GM12878 (cell line): Measurements from ENCODE around the gene CDCA7. TPM values are rescaled to one million over a fixed set of nuclear protein-coding genes. Genes with fewer than 3 reads are reported as not detected.
A peak's percentile ranks its signal among the peaks of the same experiment; 100 is the strongest.

Experiments
- CEBPB ChIP-seq, 2 experiments: fragments of 150-350 bp in 1 of 2; IDR thresholded peaks; 2 replicates each; pipeline ENCODE4 v1.6.1; 2012 to 2014; ENCODE audit warnings: low read depth in 2 of 2, low read length in 2 of 2, borderline replicate concordance in 1 of 2, inconsistent platforms in 1 of 2
- CHD2 ChIP-seq: IDR thresholded peaks from 2 replicates; pipeline ENCODE4 v1.6.1; 2011; ENCODE audit warnings: low read depth, low read length, improper control_type of control experiment, borderline replicate concordance
- FOXM1 ChIP-seq: IDR thresholded peaks from 2 replicates; pipeline ENCODE4 v1.6.1; 2012; ENCODE audit warnings: low read depth, mild to moderate bottlenecking, inconsistent platforms, low read length, moderate library complexity
- MTA3 ChIP-seq: IDR thresholded peaks from 2 replicates; pipeline ENCODE4 v1.6.1; 2012; ENCODE audit warnings: low read length, inconsistent platforms, borderline replicate concordance
- NBN ChIP-seq: fragments of 450-650 bp; IDR thresholded peaks from 2 replicates; pipeline ENCODE4 v1.6.1; 2016
- NFYA ChIP-seq: IDR thresholded peaks from 2 replicates; pipeline ENCODE4 v1.6.1; 2011; ENCODE audit warnings: low read depth, mild to moderate bottlenecking, low read length, improper control_type of control experiment, borderline replicate concordance
- POLR2AphosphoS2 ChIP-seq: IDR thresholded peaks from 2 replicates; pipeline ENCODE4 v1.6.1; 2011; ENCODE audit warnings: low read depth, mild to moderate bottlenecking, low read length, improper control_type of control experiment, moderate library complexity
- SREBF2 ChIP-seq: IDR thresholded peaks from 2 replicates; pipeline ENCODE4 v1.6.1; 2012; ENCODE audit warnings: mild to moderate bottlenecking, low read length
- SUPT20H ChIP-seq: IDR thresholded peaks from 2 replicates; pipeline ENCODE4 v1.6.1; 2011; ENCODE audit warnings: low read depth, mild to moderate bottlenecking, low read length, moderate library complexity, borderline replicate concordance; ENCODE audit not compliant: control insufficient read depth
- WRNIP1 ChIP-seq: IDR thresholded peaks from 2 replicates; pipeline ENCODE4 v1.6.1; 2011; ENCODE audit warnings: low read depth, low read length, improper control_type of control experiment, borderline replicate concordance
- ZBED1 ChIP-seq: IDR thresholded peaks from 2 replicates; pipeline ENCODE4 v1.6.1; 2016; ENCODE audit warnings: borderline replicate concordance
- ZNF217 ChIP-seq: fragments of 450-650 bp; IDR thresholded peaks from 2 replicates; pipeline ENCODE4 v1.6.1; 2017; ENCODE audit warnings: antibody characterized with exemption, mild to moderate bottlenecking
- ZNF622 ChIP-seq: fragments of 450-650 bp; IDR thresholded peaks from 2 replicates; pipeline ENCODE4 v1.6.1; 2017; ENCODE audit warnings: mild to moderate bottlenecking, inconsistent platforms
- ZSCAN29 ChIP-seq: fragments of 450-650 bp; IDR thresholded peaks from 2 replicates; pipeline ENCODE4 v1.6.1; 2017; ENCODE audit warnings: mild to moderate bottlenecking, moderate library complexity
- ZZZ3 ChIP-seq: IDR thresholded peaks from 2 replicates; pipeline ENCODE4 v1.6.1; 2011; ENCODE audit warnings: low read depth; ENCODE audit not compliant: control insufficient read depth, insufficient read length
- polyA plus RNA-seq, 11 experiments: library from polyadenylated mRNA; depleted of rRNA in 4 of 11; unstranded in 6 of 11; stranded (reverse) in 5 of 11; fragments of >200 nt; fragmentation: Nextera tagmentation in 4 of 11; fragmentation: Illumina TruSeq in 1 of 11; extraction: Ambion mirVana in 4 of 11; extraction: Trizol in 1 of 11; gene quantifications; 1 replicate in 1 of 11; 2 replicates in 10 of 11; pipeline versions ENCODE4 v1.2.1 to v1.2.3, GENCODE V29; 2011 to 2016; ENCODE audit warnings: inconsistent platforms in 2 of 11, missing spikeins in 2 of 11, low read depth in 1 of 11
- total RNA-seq, 4 experiments: library from RNA; depleted of rRNA in 3 of 4; stranded (reverse); fragments of >200 nt in 3 of 4; fragmentation: Illumina TruSeq in 1 of 4; extraction: Trizol in 1 of 4; gene quantifications; 2 replicates each; pipeline versions ENCODE4 v1.2.1 to v1.2.3, GENCODE V29; 2013 to 2021
- TF ChIP-seq, protein P1 (sequence below): fragments of 450-650 bp; IDR thresholded peaks from 2 replicates; pipeline ENCODE4 v1.6.1; 2014; ENCODE audit warnings: mild to moderate bottlenecking
- TF ChIP-seq, protein P2 (sequence below): IDR thresholded peaks from 2 replicates; pipeline ENCODE4 v1.6.1; 2012; ENCODE audit warnings: low read depth, low read length, improper control_type of control experiment
- TF ChIP-seq, protein P3 (sequence below): fragments of 450-650 bp; IDR thresholded peaks from 2 replicates; pipeline ENCODE4 v1.6.1; 2016; ENCODE audit warnings: mild to moderate bottlenecking
- TF ChIP-seq, protein P4 (sequence below): fragments of 450-650 bp; formaldehyde crosslinking; IDR thresholded peaks from 2 replicates; pipeline ENCODE4 v1.4.0; 2020; ENCODE audit warnings: mild to moderate bottlenecking, moderate library complexity
- TF ChIP-seq, protein P5 (sequence below): IDR thresholded peaks from 2 replicates; pipeline ENCODE4 v1.6.1; 2012; ENCODE audit warnings: mild to moderate bottlenecking, low read depth, low read length

CDCA7 gene
- total and polyA plus RNA-seq, 10 of the 15 experiments (the other 5 are each of a cell fraction or from before 2014, with no cell fraction given) = 23.5 to 71.3 (median 40.8) TPM

DNA sequence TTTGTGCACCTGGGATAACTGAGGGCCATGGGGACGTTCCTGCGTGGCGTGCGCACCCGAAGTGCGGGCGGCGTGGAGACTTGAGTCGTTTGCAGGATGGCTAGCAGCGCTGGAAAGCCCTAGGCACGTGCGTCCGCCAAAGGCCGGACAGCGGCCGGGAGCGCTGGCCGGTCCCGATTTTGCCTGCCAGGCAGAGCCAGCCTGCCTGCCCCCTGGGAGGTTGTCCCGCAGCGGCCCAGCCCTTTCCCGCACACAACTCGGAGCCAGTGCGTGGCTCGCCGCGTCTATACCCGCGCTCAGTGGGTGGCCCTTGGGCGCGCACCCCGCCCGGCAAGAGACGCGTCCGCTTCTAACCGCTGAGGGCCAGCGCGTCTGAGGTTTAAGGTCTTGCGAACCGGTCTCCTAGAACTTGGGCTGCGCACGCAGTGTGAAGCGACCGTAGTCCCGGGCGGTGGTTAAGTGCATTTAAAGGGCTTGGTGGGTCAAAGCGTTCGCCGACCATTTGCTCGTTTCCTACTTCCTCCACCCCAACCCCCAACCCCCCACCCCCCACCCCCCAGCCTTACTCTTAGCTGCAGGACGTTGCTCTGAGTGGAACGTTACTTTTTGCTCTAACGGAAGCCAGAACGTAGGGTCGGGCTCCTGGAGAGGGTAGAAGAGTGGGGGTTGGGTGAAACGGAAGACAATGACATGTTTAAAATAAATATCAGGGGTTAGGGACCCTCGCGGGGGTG is 627 bp downstream of the CDCA7 start (continued):
- TF ChIP-seq, protein P1, sequence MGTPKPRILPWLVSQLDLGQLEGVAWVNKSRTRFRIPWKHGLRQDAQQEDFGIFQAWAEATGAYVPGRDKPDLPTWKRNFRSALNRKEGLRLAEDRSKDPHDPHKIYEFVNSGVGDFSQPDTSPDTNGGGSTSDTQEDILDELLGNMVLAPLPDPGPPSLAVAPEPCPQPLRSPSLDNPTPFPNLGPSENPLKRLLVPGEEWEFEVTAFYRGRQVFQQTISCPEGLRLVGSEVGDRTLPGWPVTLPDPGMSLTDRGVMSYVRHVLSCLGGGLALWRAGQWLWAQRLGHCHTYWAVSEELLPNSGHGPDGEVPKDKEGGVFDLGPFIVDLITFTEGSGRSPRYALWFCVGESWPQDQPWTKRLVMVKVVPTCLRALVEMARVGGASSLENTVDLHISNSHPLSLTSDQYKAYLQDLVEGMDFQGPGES = no peak
- TF ChIP-seq POLR2AphosphoS2 (no peak), ZBED1 (no peak), MTA3 (no peak), SUPT20H (no peak), CHD2 (no peak), CEBPB (IDR thresholded peaks at IDR 0.05; ENCODE audit: borderline replicate concordance in 1 of 2, low read depth in 2 of 2, low read length in 2 of 2) (no peak), ZNF622 (no peak), ZSCAN29 (0 out of 2 replicates have a peak, but pooled peaks have one; percentile 14), ZZZ3 (no peak), SREBF2 (no peak), NFYA (no peak), WRNIP1 (no peak), ZNF217 (no peak), FOXM1 (no peak), NBN (no peak)
- TF ChIP-seq, protein P2, sequence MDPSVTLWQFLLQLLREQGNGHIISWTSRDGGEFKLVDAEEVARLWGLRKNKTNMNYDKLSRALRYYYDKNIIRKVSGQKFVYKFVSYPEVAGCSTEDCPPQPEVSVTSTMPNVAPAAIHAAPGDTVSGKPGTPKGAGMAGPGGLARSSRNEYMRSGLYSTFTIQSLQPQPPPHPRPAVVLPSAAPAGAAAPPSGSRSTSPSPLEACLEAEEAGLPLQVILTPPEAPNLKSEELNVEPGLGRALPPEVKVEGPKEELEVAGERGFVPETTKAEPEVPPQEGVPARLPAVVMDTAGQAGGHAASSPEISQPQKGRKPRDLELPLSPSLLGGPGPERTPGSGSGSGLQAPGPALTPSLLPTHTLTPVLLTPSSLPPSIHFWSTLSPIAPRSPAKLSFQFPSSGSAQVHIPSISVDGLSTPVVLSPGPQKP = no peak
- TF ChIP-seq, protein P3, sequence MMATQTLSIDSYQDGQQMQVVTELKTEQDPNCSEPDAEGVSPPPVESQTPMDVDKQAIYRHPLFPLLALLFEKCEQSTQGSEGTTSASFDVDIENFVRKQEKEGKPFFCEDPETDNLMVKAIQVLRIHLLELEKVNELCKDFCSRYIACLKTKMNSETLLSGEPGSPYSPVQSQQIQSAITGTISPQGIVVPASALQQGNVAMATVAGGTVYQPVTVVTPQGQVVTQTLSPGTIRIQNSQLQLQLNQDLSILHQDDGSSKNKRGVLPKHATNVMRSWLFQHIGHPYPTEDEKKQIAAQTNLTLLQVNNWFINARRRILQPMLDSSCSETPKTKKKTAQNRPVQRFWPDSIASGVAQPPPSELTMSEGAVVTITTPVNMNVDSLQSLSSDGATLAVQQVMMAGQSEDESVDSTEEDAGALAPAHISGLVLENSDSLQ = no peak
- TF ChIP-seq, protein P4, sequence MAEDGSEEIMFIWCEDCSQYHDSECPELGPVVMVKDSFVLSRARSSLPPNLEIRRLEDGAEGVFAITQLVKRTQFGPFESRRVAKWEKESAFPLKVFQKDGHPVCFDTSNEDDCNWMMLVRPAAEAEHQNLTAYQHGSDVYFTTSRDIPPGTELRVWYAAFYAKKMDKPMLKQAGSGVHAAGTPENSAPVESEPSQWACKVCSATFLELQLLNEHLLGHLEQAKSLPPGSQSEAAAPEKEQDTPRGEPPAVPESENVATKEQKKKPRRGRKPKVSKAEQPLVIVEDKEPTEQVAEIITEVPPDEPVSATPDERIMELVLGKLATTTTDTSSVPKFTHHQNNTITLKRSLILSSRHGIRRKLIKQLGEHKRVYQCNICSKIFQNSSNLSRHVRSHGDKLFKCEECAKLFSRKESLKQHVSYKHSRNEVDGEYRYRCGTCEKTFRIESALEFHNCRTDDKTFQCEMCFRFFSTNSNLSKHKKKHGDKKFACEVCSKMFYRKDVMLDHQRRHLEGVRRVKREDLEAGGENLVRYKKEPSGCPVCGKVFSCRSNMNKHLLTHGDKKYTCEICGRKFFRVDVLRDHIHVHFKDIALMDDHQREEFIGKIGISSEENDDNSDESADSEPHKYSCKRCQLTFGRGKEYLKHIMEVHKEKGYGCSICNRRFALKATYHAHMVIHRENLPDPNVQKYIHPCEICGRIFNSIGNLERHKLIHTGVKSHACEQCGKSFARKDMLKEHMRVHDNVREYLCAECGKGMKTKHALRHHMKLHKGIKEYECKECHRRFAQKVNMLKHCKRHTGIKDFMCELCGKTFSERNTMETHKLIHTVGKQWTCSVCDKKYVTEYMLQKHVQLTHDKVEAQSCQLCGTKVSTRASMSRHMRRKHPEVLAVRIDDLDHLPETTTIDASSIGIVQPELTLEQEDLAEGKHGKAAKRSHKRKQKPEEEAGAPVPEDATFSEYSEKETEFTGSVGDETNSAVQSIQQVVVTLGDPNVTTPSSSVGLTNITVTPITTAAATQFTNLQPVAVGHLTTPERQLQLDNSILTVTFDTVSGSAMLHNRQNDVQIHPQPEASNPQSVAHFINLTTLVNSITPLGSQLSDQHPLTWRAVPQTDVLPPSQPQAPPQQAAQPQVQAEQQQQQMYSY (CRISPR knock-in tag) = no peak
- TF ChIP-seq, protein P5, sequence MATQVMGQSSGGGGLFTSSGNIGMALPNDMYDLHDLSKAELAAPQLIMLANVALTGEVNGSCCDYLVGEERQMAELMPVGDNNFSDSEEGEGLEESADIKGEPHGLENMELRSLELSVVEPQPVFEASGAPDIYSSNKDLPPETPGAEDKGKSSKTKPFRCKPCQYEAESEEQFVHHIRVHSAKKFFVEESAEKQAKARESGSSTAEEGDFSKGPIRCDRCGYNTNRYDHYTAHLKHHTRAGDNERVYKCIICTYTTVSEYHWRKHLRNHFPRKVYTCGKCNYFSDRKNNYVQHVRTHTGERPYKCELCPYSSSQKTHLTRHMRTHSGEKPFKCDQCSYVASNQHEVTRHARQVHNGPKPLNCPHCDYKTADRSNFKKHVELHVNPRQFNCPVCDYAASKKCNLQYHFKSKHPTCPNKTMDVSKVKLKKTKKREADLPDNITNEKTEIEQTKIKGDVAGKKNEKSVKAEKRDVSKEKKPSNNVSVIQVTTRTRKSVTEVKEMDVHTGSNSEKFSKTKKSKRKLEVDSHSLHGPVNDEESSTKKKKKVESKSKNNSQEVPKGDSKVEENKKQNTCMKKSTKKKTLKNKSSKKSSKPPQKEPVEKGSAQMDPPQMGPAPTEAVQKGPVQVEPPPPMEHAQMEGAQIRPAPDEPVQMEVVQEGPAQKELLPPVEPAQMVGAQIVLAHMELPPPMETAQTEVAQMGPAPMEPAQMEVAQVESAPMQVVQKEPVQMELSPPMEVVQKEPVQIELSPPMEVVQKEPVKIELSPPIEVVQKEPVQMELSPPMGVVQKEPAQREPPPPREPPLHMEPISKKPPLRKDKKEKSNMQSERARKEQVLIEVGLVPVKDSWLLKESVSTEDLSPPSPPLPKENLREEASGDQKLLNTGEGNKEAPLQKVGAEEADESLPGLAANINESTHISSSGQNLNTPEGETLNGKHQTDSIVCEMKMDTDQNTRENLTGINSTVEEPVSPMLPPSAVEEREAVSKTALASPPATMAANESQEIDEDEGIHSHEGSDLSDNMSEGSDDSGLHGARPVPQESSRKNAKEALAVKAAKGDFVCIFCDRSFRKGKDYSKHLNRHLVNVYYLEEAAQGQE = no peak
